SK-N-SH (cell line): ENCODE results near the gene CACNG3. TPM values are rescaled to one million over a fixed set of nuclear protein-coding genes. Genes with fewer than 3 reads are reported as not detected.

Source experiments
- CTCF ChIA-PET: fragments of 300-600, 350-600 bp; formaldehyde crosslinking; extraction: SDS; loops from one replicate; lab custom pipeline; 2021; lab: Yijun Ruan, JAX
- POLR2A ChIA-PET: fragments of 350-600 bp; sonication (Branson Sonifier 250); formaldehyde crosslinking; extraction: SDS; loops from one replicate; lab custom pipeline; 2020; ENCODE audit warnings: antibody characterized with exemption, inconsistent platforms; lab: Yijun Ruan, JAX
- DNase-seq: peaks from one replicate; pipeline ENCODE4 v3.0.0; 2012
- H2AFZ ChIP-seq: fragments of 200-600 bp; sonication (generic); 2 replicates; pipeline ENCODE4 v1.8.1; 2016; ENCODE audit warnings: antibody characterized with exemption, mild to moderate bottlenecking, low read depth
- H3F3A ChIP-seq: fragments of 200-600 bp; sonication (generic); replicated peaks from 2 replicates; pipeline ENCODE3; 2016; ENCODE audit warnings: antibody characterized with exemption, mild to moderate bottlenecking; ENCODE audit not compliant: insufficient read depth
- H3K27ac ChIP-seq, 2 experiments: fragments of 200-500 bp in 1 of 2; fragments of 200-600 bp in 1 of 2; sonication (Bioruptor generic) in 1 of 2; sonication (generic), shearing (Covaris generic) in 1 of 2; 2 replicates each; pipeline versions ENCODE4 v1.5.1 to v1.6.1; 2014 to 2016; ENCODE audit warnings: low read depth in 2 of 2, inconsistent platforms in 1 of 2, low read length in 1 of 2, mild to moderate bottlenecking in 1 of 2, mixed read lengths in 1 of 2
- H3K27me3 ChIP-seq: fragments of 200-600 bp; sonication (generic), shearing (Covaris generic); 2 replicates; pipeline ENCODE4 v1.6.1; 2016; ENCODE audit warnings: mixed run types; ENCODE audit not compliant: insufficient read depth
- H3K36me3 ChIP-seq, 2 experiments: fragments of 200-500 bp in 1 of 2; fragments of 200-600 bp in 1 of 2; sonication (Bioruptor generic) in 1 of 2; sonication (generic) in 1 of 2; replicated peaks in 1 of 2; 2 replicates each; pipeline versions ENCODE3 to v1.5.1; 2014 to 2016; ENCODE audit warnings: low read length in 1 of 2, mild to moderate bottlenecking in 1 of 2; ENCODE audit not compliant: insufficient read depth in 2 of 2, control insufficient read depth in 1 of 2
- H3K4me1 ChIP-seq, 2 experiments: fragments of 200-500 bp in 1 of 2; fragments of 200-600 bp in 1 of 2; sonication (Bioruptor generic) in 1 of 2; sonication (generic), shearing (Covaris generic) in 1 of 2; 2 replicates each; pipeline versions ENCODE4 v1.5.1 to v1.6.1; 2014 to 2016; ENCODE audit warnings: low read depth in 1 of 2, low read length in 1 of 2, mixed run types in 1 of 2; ENCODE audit not compliant: insufficient read depth in 2 of 2, control insufficient read depth in 1 of 2
- H3K4me2 ChIP-seq: fragments of 200-600 bp; sonication (generic), shearing (Covaris generic); 2 replicates; pipeline ENCODE4 v1.6.1; 2017; ENCODE audit warnings: mixed run types
- H3K4me3 ChIP-seq, 2 experiments: fragments of 200-500 bp in 1 of 2; fragments of 200-600 bp in 1 of 2; sonication (Bioruptor generic) in 1 of 2; sonication (generic), shearing (Covaris generic) in 1 of 2; 2 replicates each; pipeline versions ENCODE4 v1.5.1 to v1.8.1; 2014 to 2016; ENCODE audit warnings: low read depth in 2 of 2, inconsistent platforms in 1 of 2, low read length in 1 of 2, mild to moderate bottlenecking in 1 of 2, mixed read lengths in 1 of 2, moderate library complexity in 1 of 2
- H3K79me2 ChIP-seq: fragments of 200-600 bp; sonication (generic); 2 replicates; pipeline ENCODE4 v1.8.1; 2017; ENCODE audit warnings: mild to moderate bottlenecking; ENCODE audit not compliant: insufficient read depth
- H3K9ac ChIP-seq: fragments of 200-600 bp; sonication (generic); 2 replicates; pipeline ENCODE4 v1.6.1; 2017; ENCODE audit warnings: mixed run types
- H3K9me2 ChIP-seq: fragments of 200-600 bp; sonication (generic); 2 replicates; pipeline ENCODE4 v1.6.1; 2017; ENCODE audit warnings: mixed run types
- H3K9me3 ChIP-seq: fragments of 200-600 bp; sonication (generic); 2 replicates; pipeline ENCODE4 v1.6.1; 2017; ENCODE audit warnings: mixed run types, mild to moderate bottlenecking, moderate library complexity
- H4K20me1 ChIP-seq: fragments of 200-600 bp; sonication (generic); 2 replicates; pipeline ENCODE4 v1.6.1; 2017; ENCODE audit warnings: mild to moderate bottlenecking, mixed run types; ENCODE audit not compliant: insufficient read depth
- CTCF ChIP-seq: fragments of 200-600 bp; sonication (generic); IDR thresholded peaks from 2 replicates; pipeline ENCODE4 v1.6.1; 2017; ENCODE audit warnings: antibody characterized with exemption, mild to moderate bottlenecking, moderate library complexity
- EP300 ChIP-seq, 2 experiments: IDR thresholded peaks; 2 replicates each; pipeline versions ENCODE4 v1.4.0 to v1.6.1; 2012; ENCODE audit warnings: borderline replicate concordance in 1 of 2, low read depth in 1 of 2, low read length in 1 of 2
- FOSL2 ChIP-seq: IDR thresholded peaks from 2 replicates; pipeline ENCODE4 v1.4.0; 2012; ENCODE audit warnings: low read depth, mild to moderate bottlenecking, moderate library complexity, borderline replicate concordance
- FOXJ3 ChIP-seq: sonication (generic); formaldehyde crosslinking; IDR thresholded peaks from 2 replicates; pipeline ENCODE4 v1.5.1; 2020; ENCODE audit warnings: mild to moderate bottlenecking, missing genetic modification reagents
- GABPA ChIP-seq: IDR thresholded peaks from 2 replicates; pipeline ENCODE4 v1.4.0; 2012; ENCODE audit warnings: low read depth, mild to moderate bottlenecking
- MEF2A ChIP-seq: IDR thresholded peaks from 2 replicates; pipeline ENCODE4 v1.4.0; 2012; ENCODE audit warnings: low read depth, borderline replicate concordance
- NFIC ChIP-seq: IDR thresholded peaks from 2 replicates; pipeline ENCODE4 v1.4.0; 2012; ENCODE audit warnings: borderline replicate concordance
- POLR2AphosphoS5 ChIP-seq: IDR thresholded peaks from 2 replicates; pipeline ENCODE4 v1.6.1; 2012; ENCODE audit warnings: low read depth, low read length
- RXRA ChIP-seq: IDR thresholded peaks from 2 replicates; pipeline ENCODE4 v1.4.0; 2012; ENCODE audit warnings: low read depth, mild to moderate bottlenecking, borderline replicate concordance
- SIN3A ChIP-seq: IDR thresholded peaks from 2 replicates; pipeline ENCODE4 v1.6.1; 2012; ENCODE audit warnings: low read depth, mild to moderate bottlenecking, low read length, moderate library complexity, borderline replicate concordance
- USF1 ChIP-seq: IDR thresholded peaks from 2 replicates; pipeline ENCODE4 v1.4.0; 2012; ENCODE audit warnings: low read depth, borderline replicate concordance
- USF2 ChIP-seq: fragments of 150-350 bp; IDR thresholded peaks from 2 replicates; pipeline ENCODE4 v1.6.1; 2017; ENCODE audit warnings: antibody characterized with exemption, low read length, low read depth, borderline replicate concordance
- ZBTB33 ChIP-seq: IDR thresholded peaks from 2 replicates; pipeline ENCODE4 v1.4.0; 2012; ENCODE audit warnings: low read depth, borderline replicate concordance
- WGBS: methylation state at CpG from one replicate; pipeline ENCODE4 v1.1.6; 2017; ENCODE audit warnings: low lambda C conversion rate; 5-methylcytosine and 5-hydroxymethylcytosine counted together
- polyA plus RNA-seq, 3 experiments: library from polyadenylated mRNA; depleted of rRNA; stranded (reverse); fragments of >200 nt; gene quantifications; 2 replicates each; pipeline ENCODE4 v1.2.3, GENCODE V29; 2012

CACNG3 gene
- polyA plus RNA-seq, 1 of the 3 experiments (the other 2 are of a cell fraction): not detected

GRCh38 chr16:24344784-24345183, 88.6 kb downstream of the CACNG3 start:
- TF ChIP-seq USF1 (no peak), POLR2AphosphoS5 (no peak), RXRA (no peak), SIN3A (no peak), CTCF (no peak), USF2 (no peak)
- H3K36me3 ChIP-seq: no peaks in the 10 kb centered on the region
- no peaks in the 10 kb centered on the region for H3K4me1 ChIP-seq
- no peaks in the 10 kb centered on the region for H4K20me1 ChIP-seq
- CTCF ChIA-PET: no interaction called here
- no peak overlapping the region for H2AFZ ChIP-seq
- no peak overlapping the region for H3K4me2 ChIP-seq
- WGBS: 12% methylated on average over 2 of the region's 2 CpGs
- H3K27ac ChIP-seq: no peak overlapping the region
- H3K79me2 ChIP-seq: no peaks in the 10 kb centered on the region
- H3K9me2 ChIP-seq: no peaks in the 10 kb centered on the region
- POLR2A ChIA-PET: no interaction called here
- H3F3A ChIP-seq: no peaks in the 10 kb centered on the region
- no peak overlapping the region for H3K9ac ChIP-seq
- no peak overlapping the region for H3K4me3 ChIP-seq
- no peak for DNase-seq
- no peaks in the 10 kb centered on the region for H3K27me3 ChIP-seq
- H3K9me3 ChIP-seq: no peaks in the 10 kb centered on the region

- H3K9me3 ChIP-seq: no peaks in the 10 kb centered on the region
- H4K20me1 ChIP-seq: no peaks in the 10 kb centered on the region
- no peak overlapping the region for H3K4me2 ChIP-seq
- H3K9me2 ChIP-seq: no peaks in the 10 kb centered on the region
- H3K9ac ChIP-seq: no peak overlapping the region
- TF ChIP-seq EP300 (IDR thresholded peaks at IDR 0.05; ENCODE audit: borderline replicate concordance in 1 of 2, low read depth in 1 of 2, low read length in 1 of 2) (no peak), USF2 (no peak), GABPA (no peak), FOXJ3 (CRISPR knock-in tag) (no peak), NFIC (no peak), ZBTB33 (no peak), FOSL2 (no peak), MEF2A (no peak), USF1 (no peak)
- H2AFZ ChIP-seq: no peak overlapping the region
- H3K27ac ChIP-seq: no peak overlapping the region
- 14% methylated on average over 4 of the region's 4 CpGs for WGBS
- ChIA-PET CTCF (interaction anchor here (1.2 kb wide), 1 partner anchor 11 kb away, joined by 4 read pairs; no protein-coding TSS in a partner anchor), POLR2A (no interaction called here)
- H3K27me3 ChIP-seq: no peaks in the 10 kb centered on the region
- no peaks in the 10 kb centered on the region for H3F3A ChIP-seq
- no peak for DNase-seq
- no peaks in the 10 kb centered on the region for H3K79me2 ChIP-seq
- no peak overlapping the region for H3K4me3 ChIP-seq
- no peaks in the 10 kb centered on the region for H3K36me3 ChIP-seq
- H3K4me1 ChIP-seq: no peaks in the 10 kb centered on the region
Measured at GRCh38 chr16:24345704-24346103, 89.6 kb downstream of the CACNG3 start.
